Effector memory CD4-positive, alpha-beta T cell (primary cell): ENCODE measurements around the gene NCDN.
A peak's percentile ranks its signal among the peaks of the same experiment; 100 is the strongest.

Experiments
- DNase-seq, 3 donors: peaks; one replicate each; pipeline ENCODE4 v3.0.0-alpha.2; 2020
- H3K27ac ChIP-seq: 2 replicates; pipeline ENCODE4 v1.7.0; 2013; ENCODE audit warnings: mild to moderate bottlenecking, low read length, moderate library complexity; ENCODE audit not compliant: insufficient read depth, poor library complexity, severe bottlenecking
- H3K27me3 ChIP-seq: replicated peaks from 2 replicates; pipeline ENCODE4 v1.7.0; 2013; ENCODE audit warnings: mild to moderate bottlenecking, low read length; ENCODE audit not compliant: insufficient read depth, control insufficient read depth, poor library complexity, severe bottlenecking
- H3K36me3 ChIP-seq: 2 replicates; pipeline ENCODE4 v1.7.0; 2013; ENCODE audit warnings: mild to moderate bottlenecking, low read length, moderate library complexity; ENCODE audit not compliant: control insufficient read depth, insufficient read depth
- H3K4me1 ChIP-seq: 2 replicates; pipeline ENCODE4 v1.7.0; 2013; ENCODE audit warnings: low read length, mild to moderate bottlenecking; ENCODE audit not compliant: control insufficient read depth, insufficient read depth, poor library complexity, severe bottlenecking
- H3K4me3 ChIP-seq: 2 replicates; pipeline ENCODE4 v1.7.0; 2013; ENCODE audit warnings: low read length, low read depth, mild to moderate bottlenecking; ENCODE audit not compliant: insufficient read depth, poor library complexity, severe bottlenecking
- H3K9me3 ChIP-seq: 2 replicates; pipeline ENCODE4 v1.7.0; 2013; ENCODE audit warnings: mild to moderate bottlenecking, low read length, moderate library complexity; ENCODE audit not compliant: control insufficient read depth
- total RNA-seq, 3 donors: gene quantifications; one replicate each; lab custom pipeline; 2026; lab: John Stamatoyannopoulos, UW

NCDN gene
- total RNA-seq = 21.9 to 28.0 (median 25.9) reads per million in 3 donors

- Histone ChIP-seq H3K9me3 (no peaks in the 10 kb centered on the region), H3K27me3 (no peaks in the 10 kb centered on the region), H3K4me1 (peaks cover 25% of the 10 kb centered on the region), H3K27ac (peak within 1 kb of the TSS; percentile 85), H3K4me3 (peak within 1 kb of the TSS; percentile 97), H3K36me3 (peaks cover 8% of the 10 kb centered on the region)
- peak; percentile 88 to 94 (median 91) for DNase-seq
These were observed at the start of gene NCDN for GRCh38 chr1:35557611-35558373. Gene NCDN (plus strand): TSS chr1:35557799. CDS start chr1:35558191, 392 bp downstream.

- no peak for DNase-seq
- Histone ChIP-seq H3K27ac (peak overlapping the region; percentile 49), H3K36me3 (no peaks in the 10 kb centered on the region), H3K4me1 (peaks cover 35% of the 10 kb centered on the region), H3K4me3 (no peak overlapping the region), H3K27me3 (no peaks in the 10 kb centered on the region), H3K9me3 (no peaks in the 10 kb centered on the region)
These were observed 49.7 kb upstream of the NCDN start for GRCh38 chr1:35507947-35508346.

GRCh38 chr1:35509558-35509957, 48.0 kb upstream of the NCDN start:
- no peak for DNase-seq
- Histone ChIP-seq H3K36me3 (no peaks in the 10 kb centered on the region), H3K4me1 (peaks cover 35% of the 10 kb centered on the region), H3K27me3 (no peaks in the 10 kb centered on the region), H3K27ac (no peak overlapping the region), H3K4me3 (no peak overlapping the region), H3K9me3 (no peaks in the 10 kb centered on the region)

GRCh38 chr1:35511305-35511704, 46.3 kb upstream of the NCDN start:
- Histone ChIP-seq H3K27ac (no peak overlapping the region), H3K36me3 (no peaks in the 10 kb centered on the region), H3K27me3 (no peaks in the 10 kb centered on the region), H3K9me3 (no peaks in the 10 kb centered on the region), H3K4me1 (peaks cover 21% of the 10 kb centered on the region), H3K4me3 (no peak overlapping the region)
- no peak for DNase-seq

GRCh38 chr1:35518183-35518582, 39.4 kb upstream of the NCDN start:
- H3K27ac ChIP-seq = no peak overlapping the region
- no peaks in the 10 kb centered on the region for H3K36me3 ChIP-seq
- no peak for DNase-seq
- H3K4me1 ChIP-seq = no peaks in the 10 kb centered on the region
- no peaks in the 10 kb centered on the region for H3K27me3 ChIP-seq
- H3K4me3 ChIP-seq = no peak overlapping the region
- no peaks in the 10 kb centered on the region for H3K9me3 ChIP-seq

- no peaks in the 10 kb centered on the region for H3K27me3 ChIP-seq
- H3K4me3 ChIP-seq = no peak overlapping the region
- DNase-seq = no peak
- H3K36me3 ChIP-seq = no peaks in the 10 kb centered on the region
- no peak overlapping the region for H3K27ac ChIP-seq
- no peaks in the 10 kb centered on the region for H3K4me1 ChIP-seq
- no peaks in the 10 kb centered on the region for H3K9me3 ChIP-seq
These were observed 38.2 kb upstream of the NCDN start for GRCh38 chr1:35519432-35519831.

GRCh38 chr1:35524106-35524505, 33.5 kb upstream of the NCDN start:
- Histone ChIP-seq H3K4me1 (no peaks in the 10 kb centered on the region), H3K9me3 (no peaks in the 10 kb centered on the region), H3K4me3 (no peak overlapping the region), H3K27ac (no peak overlapping the region), H3K36me3 (no peaks in the 10 kb centered on the region), H3K27me3 (no peaks in the 10 kb centered on the region)
- DNase-seq = no peak

- Histone ChIP-seq H3K4me1 (no peaks in the 10 kb centered on the region), H3K27me3 (no peaks in the 10 kb centered on the region), H3K27ac (no peak overlapping the region), H3K36me3 (peaks cover 7% of the 10 kb centered on the region), H3K9me3 (no peaks in the 10 kb centered on the region), H3K4me3 (no peak overlapping the region)
- no peak for DNase-seq
These were observed 27.4 kb upstream of the NCDN start for GRCh38 chr1:35530168-35530567.

GRCh38 chr1:35530946-35531345, 26.7 kb upstream of the NCDN start:
- Histone ChIP-seq H3K4me1 (no peaks in the 10 kb centered on the region), H3K9me3 (no peaks in the 10 kb centered on the region), H3K4me3 (no peak overlapping the region), H3K36me3 (peaks cover 7% of the 10 kb centered on the region), H3K27me3 (no peaks in the 10 kb centered on the region), H3K27ac (no peak overlapping the region)
- no peak for DNase-seq

- Histone ChIP-seq H3K27me3 (no peaks in the 10 kb centered on the region), H3K4me1 (no peaks in the 10 kb centered on the region), H3K27ac (no peak overlapping the region), H3K4me3 (no peak overlapping the region), H3K9me3 (no peaks in the 10 kb centered on the region), H3K36me3 (peaks cover 7% of the 10 kb centered on the region)
- DNase-seq = no peak
These were observed 26.2 kb upstream of the NCDN start for GRCh38 chr1:35531368-35531767.
